ENCODE results near the gene SORCS2.

The SORCS2 gene

DNA sequence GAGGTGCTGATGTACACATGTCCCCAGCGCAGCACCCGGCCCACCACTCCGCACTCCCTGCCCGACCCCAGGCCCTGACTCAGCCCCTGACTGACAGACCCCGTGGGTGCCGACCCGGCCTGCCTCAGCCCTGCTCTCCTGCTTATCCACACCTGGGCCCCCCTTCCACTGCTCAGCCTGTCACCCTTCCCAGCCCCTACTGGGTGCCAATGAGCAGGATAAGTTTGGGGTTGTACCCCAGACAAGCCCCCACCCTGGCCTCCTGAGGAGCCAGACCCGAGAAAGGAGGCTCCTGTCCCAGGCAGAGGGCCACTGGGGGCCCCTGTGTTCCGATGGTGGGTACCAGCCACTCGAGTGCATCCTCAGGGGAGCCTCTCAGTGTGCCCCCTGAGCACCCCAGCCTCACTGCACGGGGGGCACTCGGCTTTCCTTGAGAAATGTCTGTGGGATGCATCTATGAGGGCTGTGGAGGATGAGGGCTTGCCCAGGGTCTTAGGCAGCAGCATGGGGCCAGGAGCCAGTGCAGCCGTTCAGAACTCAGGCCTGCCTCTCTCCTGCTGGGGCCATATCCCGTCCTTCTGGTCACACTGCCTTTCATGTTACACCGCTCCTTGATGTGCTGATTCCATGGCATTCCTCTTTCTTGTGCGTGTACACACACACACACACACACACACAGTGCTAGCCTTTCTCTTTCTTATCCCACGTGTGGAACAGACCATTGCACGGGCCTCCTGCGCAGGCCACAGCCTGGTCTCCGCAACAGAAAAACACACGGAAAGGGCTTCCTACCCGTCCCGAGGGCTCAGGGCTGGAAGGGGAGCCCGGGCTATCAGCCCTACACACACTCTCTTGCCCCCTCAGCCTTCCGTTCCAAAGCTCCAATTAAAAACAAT lies 462.5 kb downstream of the SORCS2 start:
- no peak overlapping the region for H3K4me3 ChIP-seq (ENCODE audit: low read depth, low read length)
- TF ChIP-seq, protein P1, sequence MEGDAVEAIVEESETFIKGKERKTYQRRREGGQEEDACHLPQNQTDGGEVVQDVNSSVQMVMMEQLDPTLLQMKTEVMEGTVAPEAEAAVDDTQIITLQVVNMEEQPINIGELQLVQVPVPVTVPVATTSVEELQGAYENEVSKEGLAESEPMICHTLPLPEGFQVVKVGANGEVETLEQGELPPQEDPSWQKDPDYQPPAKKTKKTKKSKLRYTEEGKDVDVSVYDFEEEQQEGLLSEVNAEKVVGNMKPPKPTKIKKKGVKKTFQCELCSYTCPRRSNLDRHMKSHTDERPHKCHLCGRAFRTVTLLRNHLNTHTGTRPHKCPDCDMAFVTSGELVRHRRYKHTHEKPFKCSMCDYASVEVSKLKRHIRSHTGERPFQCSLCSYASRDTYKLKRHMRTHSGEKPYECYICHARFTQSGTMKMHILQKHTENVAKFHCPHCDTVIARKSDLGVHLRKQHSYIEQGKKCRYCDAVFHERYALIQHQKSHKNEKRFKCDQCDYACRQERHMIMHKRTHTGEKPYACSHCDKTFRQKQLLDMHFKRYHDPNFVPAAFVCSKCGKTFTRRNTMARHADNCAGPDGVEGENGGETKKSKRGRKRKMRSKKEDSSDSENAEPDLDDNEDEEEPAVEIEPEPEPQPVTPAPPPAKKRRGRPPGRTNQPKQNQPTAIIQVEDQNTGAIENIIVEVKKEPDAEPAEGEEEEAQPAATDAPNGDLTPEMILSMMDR (conservative IDR thresholded peaks at IDR 0.05; ENCODE audit: low read depth, low read length) = no peak
- DNase-seq (ENCODE audit: low read depth) = peak; percentile 20

DNA sequence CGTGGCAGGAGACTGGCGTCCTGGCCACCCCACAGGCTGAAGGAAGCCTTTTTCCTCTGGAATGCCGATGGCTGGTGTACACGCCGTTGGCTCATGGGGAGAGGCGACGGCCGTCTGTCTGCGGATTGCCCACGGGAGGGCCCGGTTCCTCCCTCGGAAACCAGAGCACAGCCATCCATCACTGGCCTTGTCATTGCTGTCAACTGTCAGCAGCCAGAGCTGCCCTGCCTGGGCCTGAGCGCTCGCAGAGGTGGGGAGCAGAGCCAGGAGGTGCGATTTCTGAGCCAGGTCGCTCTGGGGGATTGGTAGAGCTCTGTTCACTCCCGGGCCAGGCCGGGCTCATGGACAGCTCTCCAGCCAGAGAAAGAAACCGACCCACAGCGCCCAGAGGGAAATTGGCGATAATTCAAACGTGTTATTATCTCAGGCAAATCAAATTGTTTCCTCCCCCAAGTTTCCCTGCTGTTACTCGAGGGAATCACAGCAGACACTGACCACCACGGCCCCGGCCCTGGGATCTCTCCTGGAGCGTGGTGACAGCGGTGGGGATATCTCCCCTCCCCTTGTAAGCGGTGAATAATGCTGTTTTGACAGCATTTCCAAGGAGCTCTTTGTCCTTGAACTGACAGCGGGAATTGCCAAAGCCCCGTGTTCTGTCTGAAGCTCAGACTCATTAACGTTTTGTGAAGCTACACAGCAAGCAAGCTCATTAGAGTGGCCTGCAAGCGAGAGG lies 463.3 kb downstream of the SORCS2 start:
- TF ChIP-seq, protein P1 (conservative IDR thresholded peaks at IDR 0.05; ENCODE audit: low read depth, low read length) = no peak
- H3K4me3 ChIP-seq (ENCODE audit: low read depth, low read length) = no peak overlapping the region
- DNase-seq (ENCODE audit: low read depth) = peak; percentile 34

DNA sequence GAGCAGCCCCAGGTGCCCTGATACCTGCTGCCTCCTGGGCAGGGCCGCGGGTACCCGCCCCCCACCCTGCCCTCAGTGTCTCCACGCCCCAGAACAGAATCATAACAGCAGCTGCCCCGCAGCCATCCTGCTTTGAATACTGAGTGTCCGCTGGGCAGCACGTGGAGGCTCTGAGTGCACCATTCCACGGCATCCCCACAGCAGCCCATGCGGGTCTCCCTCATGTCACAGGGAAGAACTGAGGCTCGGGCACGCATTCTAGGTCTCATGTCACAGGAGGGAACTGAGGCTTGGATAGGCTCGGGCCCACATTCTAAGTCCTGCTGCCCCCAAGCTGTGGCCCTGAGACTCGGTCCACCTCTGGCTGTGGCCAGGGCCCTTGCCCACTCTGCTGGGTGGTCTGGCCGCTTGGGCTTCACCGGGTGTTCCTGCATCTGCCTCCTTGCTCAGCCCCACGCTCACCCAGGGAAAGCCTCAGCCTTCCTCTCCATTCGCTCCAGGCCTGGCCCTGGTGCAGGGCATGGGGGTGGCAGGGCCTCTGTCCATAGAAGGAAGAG lies 464.0 kb downstream of the SORCS2 start:
- no peak for DNase-seq (ENCODE audit: low read depth)

DNA sequence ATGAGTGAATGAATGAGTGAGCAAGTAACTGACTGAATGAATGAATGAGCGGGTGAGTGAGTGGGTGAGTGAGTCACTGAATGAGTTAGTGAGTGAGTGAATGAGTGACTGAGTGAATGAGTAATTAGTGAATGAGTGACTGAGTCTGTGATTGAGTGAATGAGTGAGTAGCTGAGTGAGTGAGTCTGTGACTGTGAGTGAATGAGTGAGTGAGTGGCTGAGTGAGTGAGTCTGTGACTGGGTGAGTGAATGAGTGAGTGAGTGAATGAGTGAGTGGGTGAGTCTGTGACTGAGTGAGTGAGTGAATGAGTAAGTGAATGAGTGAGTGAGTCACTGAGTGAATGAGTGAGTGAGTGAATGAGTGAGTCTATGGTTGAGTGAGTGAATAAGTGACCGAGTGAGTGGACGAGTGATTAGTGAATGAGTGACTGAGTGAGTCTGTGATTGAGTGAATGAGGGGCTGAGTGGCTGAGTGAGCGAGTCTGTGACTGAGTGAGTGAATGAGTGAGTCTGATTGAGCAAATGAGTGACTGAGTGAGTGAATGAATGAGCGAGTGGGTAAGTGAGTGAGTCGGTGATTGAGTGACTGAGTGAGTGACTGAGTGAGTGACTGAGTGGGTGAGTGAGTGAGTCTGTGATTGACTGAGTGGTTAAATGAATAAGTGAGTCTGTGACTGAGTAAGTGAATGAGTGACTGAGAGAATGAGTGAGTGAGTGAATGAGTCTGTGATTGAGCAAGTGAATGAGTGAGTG lies 465.4 kb downstream of the SORCS2 start:
- no peak overlapping the region for H3K4me3 ChIP-seq (ENCODE audit: low read depth, low read length)
- TF ChIP-seq, protein P1 (conservative IDR thresholded peaks at IDR 0.05; ENCODE audit: low read depth, low read length) = no peak
- no peak for DNase-seq (ENCODE audit: low read depth)

More for the DNA sequence above, 464.0 kb downstream of the SORCS2 start:
- TF ChIP-seq, protein P1 (conservative IDR thresholded peaks at IDR 0.05; ENCODE audit: low read depth, low read length) = no peak
- H3K4me3 ChIP-seq (ENCODE audit: low read depth, low read length) = no peak overlapping the region

DNA sequence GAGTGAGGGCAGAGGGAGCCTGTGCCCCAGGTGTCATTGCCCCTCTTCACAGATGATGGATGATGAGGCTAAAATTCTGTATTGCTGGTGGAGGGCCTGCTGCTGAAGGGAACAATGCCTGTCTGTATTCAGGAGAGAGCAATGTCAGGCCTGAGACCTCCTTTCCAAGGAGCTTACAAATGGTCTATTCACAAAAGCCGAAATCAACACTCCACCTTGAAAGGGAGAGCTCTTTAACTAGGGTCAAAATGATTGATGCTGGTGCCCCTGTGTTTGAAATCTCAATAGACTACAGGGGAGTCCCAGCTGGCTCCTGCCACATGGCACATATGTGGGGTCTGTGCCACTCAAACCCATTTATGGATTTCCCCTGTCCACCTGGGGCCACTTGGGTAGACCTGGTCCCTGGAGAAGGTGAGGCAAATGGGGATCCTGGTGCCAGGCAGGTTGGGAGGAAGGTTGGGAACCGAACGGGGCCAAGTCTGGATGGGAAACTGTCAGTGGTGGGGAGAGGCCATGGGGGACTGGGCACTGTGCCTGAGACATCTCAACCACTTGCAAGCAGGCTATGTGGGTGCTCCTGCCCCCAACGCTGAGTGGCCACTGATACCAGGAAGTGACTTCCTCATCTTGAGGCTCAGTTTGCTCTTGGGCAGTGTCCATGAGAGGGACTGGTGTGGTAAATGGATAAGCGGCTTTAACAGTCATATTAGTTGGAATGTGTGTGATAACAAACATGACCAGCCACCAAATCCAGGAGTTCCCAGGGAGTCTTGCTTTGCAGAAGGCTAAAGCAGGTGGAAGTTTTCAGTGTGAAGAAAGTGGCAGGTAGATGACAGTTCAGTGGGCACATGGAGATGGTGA lies 466.2 kb downstream of the SORCS2 start:
- H3K4me3 ChIP-seq (ENCODE audit: low read depth, low read length) = no peak overlapping the region
- TF ChIP-seq, protein P1 (conservative IDR thresholded peaks at IDR 0.05; ENCODE audit: low read depth, low read length) = no peak
- DNase-seq (ENCODE audit: low read depth) = no peak

Data from choroid plexus epithelial cell (primary cell).